ENCODE measurements around the gene MEGF8.
A peak's percentile ranks its signal among the peaks of the same experiment; 100 is the strongest.

MEGF8 gene

GRCh38 chr19:42285541-42285941 is 39.9 kb upstream of the MEGF8 start:
- H3K27ac ChIP-seq = peak overlapping the region; percentile 86 to 93
- peak in 1 of 2 donors; percentile 67 for DNase-seq
- H3K36me3 ChIP-seq = peaks cover 28 to 42% (median 39%) of the 10 kb centered on the region in 3 donors
- peak overlapping the region; percentile 70 to 75 for H3K4me3 ChIP-seq
- TF ChIP-seq, protein P1, sequence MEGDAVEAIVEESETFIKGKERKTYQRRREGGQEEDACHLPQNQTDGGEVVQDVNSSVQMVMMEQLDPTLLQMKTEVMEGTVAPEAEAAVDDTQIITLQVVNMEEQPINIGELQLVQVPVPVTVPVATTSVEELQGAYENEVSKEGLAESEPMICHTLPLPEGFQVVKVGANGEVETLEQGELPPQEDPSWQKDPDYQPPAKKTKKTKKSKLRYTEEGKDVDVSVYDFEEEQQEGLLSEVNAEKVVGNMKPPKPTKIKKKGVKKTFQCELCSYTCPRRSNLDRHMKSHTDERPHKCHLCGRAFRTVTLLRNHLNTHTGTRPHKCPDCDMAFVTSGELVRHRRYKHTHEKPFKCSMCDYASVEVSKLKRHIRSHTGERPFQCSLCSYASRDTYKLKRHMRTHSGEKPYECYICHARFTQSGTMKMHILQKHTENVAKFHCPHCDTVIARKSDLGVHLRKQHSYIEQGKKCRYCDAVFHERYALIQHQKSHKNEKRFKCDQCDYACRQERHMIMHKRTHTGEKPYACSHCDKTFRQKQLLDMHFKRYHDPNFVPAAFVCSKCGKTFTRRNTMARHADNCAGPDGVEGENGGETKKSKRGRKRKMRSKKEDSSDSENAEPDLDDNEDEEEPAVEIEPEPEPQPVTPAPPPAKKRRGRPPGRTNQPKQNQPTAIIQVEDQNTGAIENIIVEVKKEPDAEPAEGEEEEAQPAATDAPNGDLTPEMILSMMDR (IDR thresholded peaks at IDR 0.05) = no peak
- H3K9me3 ChIP-seq = no peaks in the 10 kb centered on the region
- H3K27me3 ChIP-seq = no peaks in the 10 kb centered on the region
- intact Hi-C loops (cut with DNase I; ENCODE audit: low total_unique reads) = no loop called here
- H3K4me1 ChIP-seq = peaks cover 0 to 55% (median 52%) of the 10 kb centered on the region in 4 donors

GRCh38 chr19:42285988-42286348 is 39.5 kb upstream of the MEGF8 start:
- H3K9me3 ChIP-seq = no peaks in the 10 kb centered on the region
- H3K4me3 ChIP-seq = peak overlapping the region; percentile 8 to 75
- intact Hi-C loops (cut with DNase I; ENCODE audit: low total_unique reads) = no loop called here
- DNase-seq = no peak
- H3K27ac ChIP-seq = peak overlapping the region; percentile 86 to 93
- H3K27me3 ChIP-seq = no peaks in the 10 kb centered on the region
- TF ChIP-seq, protein P1 (IDR thresholded peaks at IDR 0.05) = no peak
- H3K36me3 ChIP-seq = peaks cover 31 to 46% (median 43%) of the 10 kb centered on the region in 3 donors
- H3K4me1 ChIP-seq = peaks cover 0 to 51% (median 51%) of the 10 kb centered on the region in 4 donors

DNA sequence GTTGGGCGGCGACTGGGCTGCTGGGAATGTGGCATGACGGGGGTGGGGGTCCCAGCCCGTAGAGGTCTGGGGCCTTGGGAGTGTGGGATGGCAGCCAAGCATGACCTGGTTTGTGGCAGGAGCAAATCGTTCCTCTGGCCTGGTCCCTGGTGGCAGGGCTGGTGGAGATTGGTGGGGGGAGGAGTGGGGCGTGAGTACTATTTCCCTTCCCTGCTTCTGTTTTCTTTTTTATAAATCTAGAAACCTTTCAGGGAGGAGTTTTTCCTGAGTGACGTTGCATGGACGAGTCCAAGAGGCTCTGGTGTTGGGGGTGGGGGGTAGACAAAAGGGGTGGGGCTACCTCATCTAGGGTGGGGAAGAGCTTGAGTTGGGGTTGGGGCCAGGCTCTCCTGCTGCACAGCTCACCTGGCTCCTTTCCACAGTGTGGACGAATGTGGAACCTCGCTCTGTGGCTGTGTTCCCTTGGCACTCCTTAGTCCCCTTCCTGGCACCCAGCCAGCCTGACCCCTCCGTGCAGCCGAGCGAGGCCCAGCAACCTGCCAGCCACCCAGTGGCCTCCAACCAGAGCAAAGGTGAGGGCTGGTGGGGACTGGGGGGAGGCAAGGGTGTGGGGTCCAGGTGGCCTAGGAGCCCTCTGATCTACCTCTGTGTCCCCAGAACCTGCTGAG is 39.0 kb upstream of the MEGF8 start:
- Histone ChIP-seq H3K27me3 (no peaks in the 10 kb centered on the region), H3K9me3 (no peaks in the 10 kb centered on the region), H3K4me3 (peak overlapping the region; percentile 8 to 75), H3K27ac (peak overlapping the region; percentile 86 to 93), H3K36me3 (peaks cover 34 to 52% (median 49%) of the 10 kb centered on the region in 3 donors), H3K4me1 (peaks cover 0 to 46% (median 46%) of the 10 kb centered on the region in 4 donors)
- TF ChIP-seq, protein P1 (IDR thresholded peaks at IDR 0.05) = no peak
- intact Hi-C loops (cut with DNase I; ENCODE audit: low total_unique reads) = no loop called here
- DNase-seq = peak in 1 of 2 donors; percentile 86

DNA sequence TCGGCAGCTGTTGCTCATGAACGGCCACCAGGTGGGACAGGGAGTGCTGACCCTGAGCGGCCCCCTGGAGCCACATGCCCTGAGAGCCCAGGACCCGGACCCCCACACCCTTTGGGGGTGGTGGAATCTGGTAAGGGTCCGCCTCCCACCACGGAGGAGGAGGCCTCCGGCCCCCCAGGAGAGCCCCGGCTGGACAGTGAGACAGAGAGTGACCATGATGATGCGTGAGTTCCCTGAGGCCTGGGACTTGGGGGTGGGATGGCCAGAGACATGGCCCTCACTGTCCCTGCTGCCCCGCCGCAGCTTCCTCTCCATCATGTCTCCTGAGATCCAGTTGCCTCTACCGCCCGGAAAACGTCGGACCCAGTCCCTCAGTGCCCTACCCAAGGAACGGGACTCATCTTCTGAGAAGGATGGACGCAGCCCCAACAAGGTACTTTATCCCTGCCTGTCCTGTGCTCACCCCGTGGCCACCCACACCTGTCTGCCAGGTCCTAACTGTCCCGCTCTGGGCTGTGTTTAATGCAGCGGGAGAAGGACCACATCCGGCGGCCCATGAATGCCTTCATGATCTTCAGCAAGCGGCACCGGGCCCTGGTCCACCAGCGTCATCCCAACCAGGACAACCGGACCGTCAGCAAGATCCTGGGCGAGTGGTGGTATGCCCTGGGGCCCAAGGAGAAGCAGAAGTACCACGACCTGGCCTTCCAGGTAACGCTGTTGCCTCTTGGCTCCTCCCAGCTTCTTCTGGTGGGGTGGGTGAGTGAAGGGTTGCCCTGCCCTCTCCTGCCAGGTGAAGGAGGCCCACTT is 38.2 kb upstream of the MEGF8 start:
- Histone ChIP-seq H3K27ac (peak overlapping the region; percentile 86 to 93), H3K4me3 (no peak overlapping the region), H3K36me3 (peaks cover 38 to 59% (median 55%) of the 10 kb centered on the region in 3 donors), H3K27me3 (no peaks in the 10 kb centered on the region), H3K4me1 (peaks cover 0 to 38% (median 38%) of the 10 kb centered on the region in 4 donors), H3K9me3 (no peaks in the 10 kb centered on the region)
- DNase-seq = no peak
- intact Hi-C loops (cut with DNase I; ENCODE audit: low total_unique reads) = no loop called here
- TF ChIP-seq, protein P1 (IDR thresholded peaks at IDR 0.05) = no peak

GRCh38 chr19:42287827-42288107 is 37.7 kb upstream of the MEGF8 start:
- H3K27me3 ChIP-seq = no peaks in the 10 kb centered on the region
- H3K9me3 ChIP-seq = no peaks in the 10 kb centered on the region
- H3K4me3 ChIP-seq = no peak overlapping the region
- H3K36me3 ChIP-seq = peaks cover 44 to 64% (median 61%) of the 10 kb centered on the region in 3 donors
- TF ChIP-seq, protein P1 (IDR thresholded peaks at IDR 0.05) = no peak
- intact Hi-C loops (cut with DNase I; ENCODE audit: low total_unique reads) = no loop called here
- H3K4me1 ChIP-seq = peaks cover 0 to 33% (median 33%) of the 10 kb centered on the region in 4 donors
- no peak for DNase-seq
- no peak overlapping the region for H3K27ac ChIP-seq
